Karpas-422 (cell line): ENCODE results near the gene KCTD16. TPM values are rescaled to one million over a fixed set of nuclear protein-coding genes. Genes with fewer than 3 reads are reported as not detected.

Source experiments
- DNase-seq: peaks from one replicate; pipeline ENCODE4 v3.0.0-alpha.2; 2015
- H2AFZ ChIP-seq: fragments of 200-600 bp; sonication (generic); 2 replicates; pipeline ENCODE4 v1.6.1; 2014; ENCODE audit warnings: antibody characterized with exemption, low read length, mixed read lengths
- H3K27ac ChIP-seq: fragments of 200-600 bp; sonication (generic); 2 replicates; pipeline ENCODE4 v1.5.1; 2014; ENCODE audit warnings: mild to moderate bottlenecking, low read length, moderate library complexity
- H3K27me3 ChIP-seq: fragments of 200-600 bp; sonication (generic); 2 replicates; pipeline ENCODE4 v1.6.1; 2014; ENCODE audit warnings: low read length, mixed read lengths
- H3K36me3 ChIP-seq: fragments of 200-600 bp; sonication (generic); 2 replicates; pipeline ENCODE4 v1.6.1; 2014; ENCODE audit warnings: low read length, mixed read lengths; ENCODE audit not compliant: insufficient read depth
- H3K4me1 ChIP-seq: fragments of 200-600 bp; sonication (generic); 2 replicates; pipeline ENCODE4 v1.6.1; 2014; ENCODE audit warnings: mild to moderate bottlenecking, low read length, mixed read lengths
- H3K4me2 ChIP-seq: fragments of 200-600 bp; sonication (generic); 2 replicates; pipeline ENCODE4 v1.6.1; 2014; ENCODE audit warnings: low read length, low read depth, mild to moderate bottlenecking; ENCODE audit not compliant: poor library complexity, severe bottlenecking
- H3K4me3 ChIP-seq: fragments of 200-600 bp; sonication (generic); 2 replicates; pipeline ENCODE4 v1.5.1; 2014; ENCODE audit warnings: mild to moderate bottlenecking, antibody characterized with exemption, low read length, mixed read lengths
- H3K79me2 ChIP-seq: fragments of 200-600 bp; sonication (generic); 2 replicates; pipeline ENCODE4 v1.6.1; 2014; ENCODE audit warnings: mild to moderate bottlenecking, low read length, mixed read lengths
- H3K9ac ChIP-seq: fragments of 200-600 bp; sonication (generic); 2 replicates; pipeline ENCODE4 v1.6.0; 2014; ENCODE audit warnings: low read length
- H3K9me2 ChIP-seq: fragments of 200-600 bp; sonication (generic), shearing (Covaris generic); replicated peaks from 2 replicates; pipeline ENCODE4 v1.6.0; 2014; ENCODE audit warnings: mild to moderate bottlenecking, low read length, moderate library complexity; ENCODE audit not compliant: insufficient read depth
- H3K9me3 ChIP-seq: fragments of 300-700, 200-600 bp; sonication (generic); 2 replicates; pipeline ENCODE4 v1.6.1; 2014; ENCODE audit warnings: low read length, mixed read lengths
- H4K20me1 ChIP-seq: fragments of 200-600 bp; sonication (generic); 2 replicates; pipeline ENCODE4 v1.6.1; 2014; ENCODE audit warnings: mild to moderate bottlenecking, antibody characterized with exemption, low read length, low read depth; ENCODE audit not compliant: insufficient read depth
- total RNA-seq: library from RNA; depleted of rRNA; stranded (reverse); fragments of >200 nt; shearing (Covaris generic); gene quantifications from 2 replicates; pipeline ENCODE4 v1.2.3, GENCODE V29; 2014; ENCODE audit warnings: low replicate concordance

KCTD16 gene
- total RNA-seq, 1 experiment from 2014 or later: 0.11 TPM

DNA sequence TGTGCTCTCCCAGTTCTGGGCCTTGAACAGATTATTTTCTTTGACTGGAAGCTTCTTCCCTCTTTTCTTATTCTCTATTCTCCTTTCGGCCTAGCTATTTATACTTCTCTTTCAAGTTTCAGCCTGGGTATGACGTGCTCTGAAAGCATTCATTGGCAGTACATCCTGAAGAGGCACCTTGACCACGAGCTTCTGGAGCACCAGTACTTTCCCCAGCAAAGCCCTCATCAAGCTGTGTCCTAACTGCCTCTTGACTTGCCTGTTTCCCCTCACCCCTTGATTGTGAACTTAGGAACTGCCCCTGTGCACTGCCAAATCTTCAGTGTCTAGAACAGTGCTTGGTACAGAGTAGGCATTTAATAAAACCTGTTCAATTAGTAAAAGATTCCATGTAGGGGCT, 154.9 kb downstream of the KCTD16 start:
- Histone ChIP-seq H3K79me2 (no peaks in the 10 kb centered on the region), H3K27ac (no peak overlapping the region), H4K20me1 (no peaks in the 10 kb centered on the region), H3K4me1 (no peaks in the 10 kb centered on the region), H3K9me2 (no peaks in the 10 kb centered on the region), H3K36me3 (no peaks in the 10 kb centered on the region), H2AFZ (no peak overlapping the region), H3K9me3 (no peaks in the 10 kb centered on the region), H3K27me3 (no peaks in the 10 kb centered on the region), H3K9ac (no peak overlapping the region), H3K4me2 (no peak overlapping the region), H3K4me3 (no peak overlapping the region)
- no peak for DNase-seq

DNA sequence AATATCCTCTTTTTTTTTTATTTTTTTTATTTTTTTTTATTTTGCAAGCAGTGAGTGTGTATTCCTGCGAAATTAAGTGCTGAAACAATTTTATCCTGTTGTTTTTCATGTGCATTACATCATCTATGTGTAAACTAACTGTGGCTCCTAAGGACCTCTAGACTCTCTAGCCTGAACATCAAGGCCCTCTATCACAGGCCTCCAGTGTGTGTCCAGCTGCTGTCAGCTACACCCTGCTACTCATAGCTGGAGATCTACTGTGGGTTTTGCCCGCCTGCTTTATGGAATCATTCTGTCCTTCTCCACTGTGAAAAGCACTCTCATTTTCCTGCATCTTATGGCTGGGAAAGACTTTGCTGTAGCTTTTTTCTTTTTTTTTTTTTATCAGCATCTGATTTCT, 157.8 kb downstream of the KCTD16 start:
- Histone ChIP-seq H3K4me2 (no peak overlapping the region), H3K9me2 (no peaks in the 10 kb centered on the region), H3K4me3 (no peak overlapping the region), H3K4me1 (peaks cover 11% of the 10 kb centered on the region), H3K27ac (no peak overlapping the region), H3K79me2 (no peaks in the 10 kb centered on the region), H3K9ac (no peak overlapping the region), H2AFZ (no peak overlapping the region), H3K27me3 (no peaks in the 10 kb centered on the region), H4K20me1 (no peaks in the 10 kb centered on the region), H3K36me3 (no peaks in the 10 kb centered on the region), H3K9me3 (no peaks in the 10 kb centered on the region)
- DNase-seq: no peak

GRCh38 chr5:144328980-144329379, 158.3 kb downstream of the KCTD16 start:
- no peaks in the 10 kb centered on the region for H3K27me3 ChIP-seq
- H3K79me2 ChIP-seq: no peaks in the 10 kb centered on the region

GRCh38 chr5:144329681-144330080, 159.0 kb downstream of the KCTD16 start:
- H3K36me3 ChIP-seq: no peaks in the 10 kb centered on the region
- no peaks in the 10 kb centered on the region for H3K9me2 ChIP-seq
- peaks cover 16% of the 10 kb centered on the region for H3K4me1 ChIP-seq
- no peak overlapping the region for H3K27ac ChIP-seq
- no peaks in the 10 kb centered on the region for H3K9me3 ChIP-seq
- no peak overlapping the region for H2AFZ ChIP-seq
- H4K20me1 ChIP-seq: no peaks in the 10 kb centered on the region
- H3K9ac ChIP-seq: no peak overlapping the region
- H3K4me3 ChIP-seq: no peak overlapping the region
- no peaks in the 10 kb centered on the region for H3K79me2 ChIP-seq
- no peak for DNase-seq
- H3K4me2 ChIP-seq: no peak overlapping the region
- H3K27me3 ChIP-seq: no peaks in the 10 kb centered on the region

More at GRCh38 chr5:144328980-144329379, 158.3 kb downstream of the KCTD16 start:
- Histone ChIP-seq H3K4me2 (no peak overlapping the region), H3K27ac (no peak overlapping the region), H3K9ac (no peak overlapping the region), H3K4me3 (no peak overlapping the region), H3K36me3 (no peaks in the 10 kb centered on the region), H4K20me1 (no peaks in the 10 kb centered on the region), H2AFZ (no peak overlapping the region), H3K9me3 (no peaks in the 10 kb centered on the region), H3K4me1 (peaks cover 16% of the 10 kb centered on the region), H3K9me2 (no peaks in the 10 kb centered on the region)
- no peak for DNase-seq

GRCh38 chr5:144331361-144331760, 160.7 kb downstream of the KCTD16 start:
- no peaks in the 10 kb centered on the region for H3K27me3 ChIP-seq
- no peak overlapping the region for H3K4me3 ChIP-seq
- H2AFZ ChIP-seq: no peak overlapping the region
- no peak for DNase-seq
- H3K9me2 ChIP-seq: no peaks in the 10 kb centered on the region
- H3K9me3 ChIP-seq: no peaks in the 10 kb centered on the region
- no peaks in the 10 kb centered on the region for H3K36me3 ChIP-seq
- no peak overlapping the region for H3K4me2 ChIP-seq
- H3K4me1 ChIP-seq: peaks cover 16% of the 10 kb centered on the region
- no peak overlapping the region for H3K9ac ChIP-seq
- no peaks in the 10 kb centered on the region for H4K20me1 ChIP-seq
- no peak overlapping the region for H3K27ac ChIP-seq
- no peaks in the 10 kb centered on the region for H3K79me2 ChIP-seq

DNA sequence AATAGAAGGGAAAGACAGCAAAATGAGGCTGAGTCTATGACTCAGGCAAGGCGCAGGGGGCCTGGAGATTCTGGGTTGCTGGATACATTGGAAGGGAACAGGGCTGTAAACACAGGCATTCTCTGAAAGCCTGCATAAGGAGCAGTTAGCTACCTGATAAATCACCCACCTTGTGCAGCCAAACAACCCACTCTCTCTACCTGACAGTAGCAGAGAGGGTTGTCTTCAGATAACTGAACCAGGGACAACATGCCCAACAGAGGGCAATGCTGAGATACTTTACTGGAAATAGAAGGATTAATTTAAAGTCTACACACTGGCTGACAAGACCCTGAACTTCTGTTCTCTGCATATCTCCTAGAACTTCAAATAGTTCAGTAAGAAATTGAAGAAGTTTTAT, 161.6 kb downstream of the KCTD16 start:
- Histone ChIP-seq H3K27me3 (no peaks in the 10 kb centered on the region), H3K27ac (no peak overlapping the region)
- peak; percentile 67 for DNase-seq

GRCh38 chr5:144333336-144333920, 162.8 kb downstream of the KCTD16 start:
- H3K9ac ChIP-seq: no peak overlapping the region
- no peaks in the 10 kb centered on the region for H3K36me3 ChIP-seq
- H3K4me1 ChIP-seq: peaks cover 16% of the 10 kb centered on the region
- H3K27me3 ChIP-seq: no peaks in the 10 kb centered on the region
- H3K4me2 ChIP-seq: no peak overlapping the region
- no peak overlapping the region for H2AFZ ChIP-seq
- no peak overlapping the region for H3K27ac ChIP-seq
- H4K20me1 ChIP-seq: no peaks in the 10 kb centered on the region
- no peaks in the 10 kb centered on the region for H3K79me2 ChIP-seq
- no peak overlapping the region for H3K4me3 ChIP-seq
- H3K9me3 ChIP-seq: no peaks in the 10 kb centered on the region
- no peaks in the 10 kb centered on the region for H3K9me2 ChIP-seq
- no peak for DNase-seq

More for the DNA sequence above, 161.6 kb downstream of the KCTD16 start:
- Histone ChIP-seq H3K4me3 (no peak overlapping the region), H3K9me2 (no peaks in the 10 kb centered on the region), H3K9me3 (no peaks in the 10 kb centered on the region), H3K9ac (no peak overlapping the region), H3K79me2 (no peaks in the 10 kb centered on the region), H3K36me3 (no peaks in the 10 kb centered on the region), H2AFZ (no peak overlapping the region), H3K4me1 (peaks cover 16% of the 10 kb centered on the region), H4K20me1 (no peaks in the 10 kb centered on the region), H3K4me2 (no peak overlapping the region)

DNA sequence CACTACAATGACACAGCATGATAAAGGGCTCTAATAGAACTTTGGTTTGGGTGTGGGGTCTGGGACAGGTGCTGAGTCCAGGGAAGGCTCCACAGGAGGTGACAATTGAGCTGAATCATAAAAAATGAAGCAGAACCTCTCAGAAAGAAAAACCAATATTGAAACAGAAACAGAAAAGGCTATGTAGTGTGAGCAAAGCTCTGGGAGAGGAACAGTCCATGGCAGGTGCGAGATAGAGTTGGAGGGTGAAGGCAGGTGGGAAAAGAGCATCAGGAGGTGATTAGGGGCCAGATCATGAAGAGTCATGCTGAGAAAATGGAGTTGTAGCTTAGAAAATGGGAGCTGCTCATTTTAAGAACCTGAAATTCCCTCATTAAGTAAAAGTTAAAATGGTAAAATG, 164.9 kb downstream of the KCTD16 start:
- Histone ChIP-seq H3K79me2 (no peaks in the 10 kb centered on the region), H3K4me1 (peaks cover 16% of the 10 kb centered on the region), H3K4me3 (no peak overlapping the region), H3K9ac (no peak overlapping the region), H3K36me3 (no peaks in the 10 kb centered on the region), H3K9me2 (no peaks in the 10 kb centered on the region), H3K27ac (no peak overlapping the region), H2AFZ (no peak overlapping the region), H4K20me1 (no peaks in the 10 kb centered on the region), H3K4me2 (no peak overlapping the region), H3K27me3 (no peaks in the 10 kb centered on the region), H3K9me3 (no peaks in the 10 kb centered on the region)
- DNase-seq: no peak
